Transverse colon (tissue), 4 donors: ENCODE results near the gene CRIP1. TPM values are rescaled to one million over a fixed set of nuclear protein-coding genes. Genes with fewer than 3 reads are reported as not detected.
A peak's percentile ranks its signal among the peaks of the same experiment; 100 is the strongest.

Source experiments
- DNase-seq: peaks from one replicate; pipeline ENCODE4 v3.0.0-alpha.2; 2019
- H3K27ac ChIP-seq, 4 donors: fragments of 200-600 bp; sonication (generic); 2 replicates each; pipeline ENCODE4 v1.5.1; 2016 to 2018; ENCODE audit warnings: inconsistent platforms in 4 of 4
- H3K27me3 ChIP-seq: fragments of 200-600 bp; sonication (generic); 2 replicates; pipeline ENCODE4 v1.5.1; 2017; ENCODE audit warnings: inconsistent platforms
- H3K36me3 ChIP-seq, 4 donors: fragments of 200-600 bp; sonication (generic); 2 replicates each; pipeline ENCODE4 v1.5.1; 2017 to 2019; ENCODE audit warnings: inconsistent platforms in 4 of 4
- H3K4me1 ChIP-seq, 4 donors: fragments of 200-600 bp; sonication (generic); 2 replicates each; pipeline ENCODE4 v1.5.1; 2017 to 2020; ENCODE audit warnings: inconsistent platforms in 4 of 4
- H3K4me3 ChIP-seq, 4 donors: fragments of 200-600 bp; sonication (generic); 1 replicate in 1 of 4; 2 replicates in 3 of 4; pipeline versions ENCODE4 v1.5.1 to v1.6.1; 2017 to 2019; ENCODE audit warnings: inconsistent platforms in 4 of 4
- H3K9me3 ChIP-seq, 2 donors: fragments of 200-600 bp; sonication (generic); 2 replicates each; pipeline ENCODE4 v1.5.1; 2017 to 2019; ENCODE audit warnings: inconsistent platforms in 2 of 2
- EP300 ChIP-seq: sonication (generic); formaldehyde crosslinking; IDR thresholded peaks from one replicate; pipeline ENCODE4 v1.6.1; 2017; ENCODE audit warnings: antibody characterized with exemption, low read depth
- POLR2A ChIP-seq: fragments of 450-650 bp; IDR thresholded peaks from one replicate; pipeline ENCODE4 v1.6.1; 2016; ENCODE audit warnings: antibody characterized with exemption, mild to moderate bottlenecking, moderate library complexity
- POLR2AphosphoS5 ChIP-seq, 3 donors: sonication (generic); formaldehyde crosslinking; IDR thresholded peaks; one replicate each; pipeline ENCODE4 v1.6.1; 2016; ENCODE audit warnings: antibody characterized with exemption in 3 of 3
- WGBS, 2 donors: methylation state at CpG; one replicate each; pipeline ENCODE4 v1.1.5; 2018; ENCODE audit warnings: low coverage in 1 of 2; 5-methylcytosine and 5-hydroxymethylcytosine counted together
- in situ Hi-C, 4 donors: fragments of 200-750 bp; cut with MboI; loops; one replicate each; pipeline versions ENCODE4 v1.15.0 to v1.15.1; 2017; ENCODE audit warnings: low sequenced_read_pairs in 3 of 4, low pct_ligation_motif_present in 1 of 4, low pct_unique_long_range_greater_than_20kb in 1 of 4
- intact Hi-C: fragments of 100-400 bp; cut with DNase I; formaldehyde crosslinking; loops from one replicate; pipeline ENCODE4 v1.15.1; 2023; ENCODE audit warnings: low total_unique reads
- total RNA-seq, 4 donors: library from RNA; depleted of rRNA; stranded (reverse); fragments of >200 nt; gene quantifications; one replicate each; pipeline ENCODE4 v1.1.0, GENCODE V29; 2016
- TF ChIP-seq, protein P1 (sequence below), 5 experiments: fragments of 200-600 bp in 3 of 5; fragments of 450-650 bp in 2 of 5; sonication (generic) in 3 of 5; IDR thresholded peaks; 1 replicate in 2 of 5; 2 replicates in 3 of 5; pipeline ENCODE4 v1.5.1; 2016 to 2017; ENCODE audit warnings: antibody characterized with exemption in 5 of 5, inconsistent platforms in 3 of 5, mild to moderate bottlenecking in 2 of 5, moderate library complexity in 1 of 5

The CRIP1 gene
- total RNA-seq, 4 donors from 2014 or later, result 16.9 to 246 (median 63.0) TPM; not detected in 1

DNA sequence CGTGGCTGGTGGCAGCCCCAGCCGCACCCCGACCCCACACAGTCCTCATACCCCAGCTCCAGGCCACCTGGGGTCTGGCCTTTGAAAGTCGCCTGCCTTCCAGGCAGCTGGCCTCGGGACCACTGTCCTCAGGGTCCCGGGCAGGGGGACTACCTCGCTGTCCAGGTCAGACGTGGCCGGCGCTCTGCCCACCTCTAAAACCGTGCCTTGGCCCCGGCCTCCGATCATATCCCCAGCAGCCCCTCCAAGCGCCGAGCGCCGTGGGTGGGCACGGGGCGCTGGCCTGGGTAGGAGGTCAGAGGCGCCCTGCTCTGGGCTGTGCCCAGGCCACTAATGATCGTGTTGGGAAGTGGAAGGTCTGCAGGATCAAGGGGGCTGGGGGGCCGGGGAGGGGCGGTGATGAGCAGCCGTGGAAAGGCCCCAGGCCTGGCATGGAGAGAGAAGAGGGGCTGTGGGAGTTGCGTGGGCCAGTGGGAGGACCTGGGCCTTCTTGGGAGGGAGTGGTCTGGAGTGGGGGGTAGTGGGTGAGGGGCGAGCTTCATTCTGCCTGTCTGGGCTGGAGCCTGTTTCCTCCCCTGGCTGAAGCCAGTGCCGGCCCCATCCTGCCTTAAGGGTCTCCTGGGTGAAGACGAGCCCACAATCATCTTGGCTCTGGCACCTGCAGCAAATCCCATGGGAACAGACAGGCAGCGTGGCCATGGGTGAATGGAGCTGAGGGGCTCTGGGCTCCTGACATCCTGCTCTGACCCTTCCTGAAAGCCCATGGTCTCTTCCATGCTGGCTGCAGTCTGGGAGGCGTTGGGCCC is 44.6 kb downstream of the CRIP1 start:
- H3K27me3 ChIP-seq, result peaks cover 53% of the 10 kb centered on the region
- intact Hi-C loops, result no loop called here
- TF ChIP-seq, protein P1, sequence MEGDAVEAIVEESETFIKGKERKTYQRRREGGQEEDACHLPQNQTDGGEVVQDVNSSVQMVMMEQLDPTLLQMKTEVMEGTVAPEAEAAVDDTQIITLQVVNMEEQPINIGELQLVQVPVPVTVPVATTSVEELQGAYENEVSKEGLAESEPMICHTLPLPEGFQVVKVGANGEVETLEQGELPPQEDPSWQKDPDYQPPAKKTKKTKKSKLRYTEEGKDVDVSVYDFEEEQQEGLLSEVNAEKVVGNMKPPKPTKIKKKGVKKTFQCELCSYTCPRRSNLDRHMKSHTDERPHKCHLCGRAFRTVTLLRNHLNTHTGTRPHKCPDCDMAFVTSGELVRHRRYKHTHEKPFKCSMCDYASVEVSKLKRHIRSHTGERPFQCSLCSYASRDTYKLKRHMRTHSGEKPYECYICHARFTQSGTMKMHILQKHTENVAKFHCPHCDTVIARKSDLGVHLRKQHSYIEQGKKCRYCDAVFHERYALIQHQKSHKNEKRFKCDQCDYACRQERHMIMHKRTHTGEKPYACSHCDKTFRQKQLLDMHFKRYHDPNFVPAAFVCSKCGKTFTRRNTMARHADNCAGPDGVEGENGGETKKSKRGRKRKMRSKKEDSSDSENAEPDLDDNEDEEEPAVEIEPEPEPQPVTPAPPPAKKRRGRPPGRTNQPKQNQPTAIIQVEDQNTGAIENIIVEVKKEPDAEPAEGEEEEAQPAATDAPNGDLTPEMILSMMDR (IDR thresholded peaks at IDR 0.05), result no peak
- TF ChIP-seq POLR2AphosphoS5 (IDR thresholded peaks at IDR 0.05) (no peak), EP300 (no peak), POLR2A (no peak)
- H3K36me3 ChIP-seq, result no peaks in the 10 kb centered on the region
- H3K4me3 ChIP-seq, result no peak overlapping the region
- H3K27ac ChIP-seq, result no peak overlapping the region
- 87 to 91% methylated on average over 3 to 30 of the region's 30 CpGs for WGBS, 2 donors
- no peak for DNase-seq
- in situ Hi-C loops, result no loop called here
- peaks cover 13 to 35% (median 29%) of the 10 kb centered on the region in 4 donors for H3K4me1 ChIP-seq
- H3K9me3 ChIP-seq, result no peaks in the 10 kb centered on the region

DNA sequence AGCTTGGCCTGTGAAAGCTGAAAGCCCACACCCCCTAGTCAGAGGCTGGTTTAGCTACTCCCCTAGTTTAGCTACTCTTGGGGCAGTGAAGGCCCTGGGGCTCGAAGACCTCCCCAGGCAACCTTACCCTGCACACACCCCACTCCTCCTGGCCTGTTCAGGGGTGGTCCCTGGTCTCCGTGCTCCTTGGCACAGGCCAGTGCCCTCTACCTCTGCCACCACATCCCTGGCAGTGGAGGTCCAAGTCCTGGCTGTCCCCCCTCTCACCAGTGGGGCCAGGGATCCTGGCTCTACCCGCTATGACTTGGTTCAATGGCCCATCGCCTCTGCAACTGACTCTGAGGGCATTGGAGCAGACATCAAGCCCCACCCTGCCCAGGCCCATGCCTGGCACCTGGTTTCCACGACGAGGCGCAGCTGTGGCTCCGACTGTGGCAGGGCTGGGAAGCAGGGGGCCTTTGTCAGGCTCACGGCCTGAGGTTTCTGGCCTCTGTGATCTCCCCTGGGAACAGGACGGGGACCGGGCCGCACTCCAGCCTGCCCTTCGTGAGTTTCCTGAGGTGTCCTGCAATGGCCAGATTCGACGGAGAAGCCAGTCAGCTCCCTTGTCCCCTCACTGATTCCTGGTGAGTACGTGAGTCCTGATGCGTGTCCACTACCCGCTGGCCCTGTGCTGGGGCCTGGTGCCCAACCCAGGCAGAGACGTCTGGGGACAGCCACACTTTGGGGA is 45.4 kb downstream of the CRIP1 start:
- H3K27me3 ChIP-seq, result peaks cover 54% of the 10 kb centered on the region
- no peak overlapping the region for H3K4me3 ChIP-seq
- H3K27ac ChIP-seq, result no peak overlapping the region
- H3K4me1 ChIP-seq, result peaks cover 9 to 30% (median 24%) of the 10 kb centered on the region in 4 donors
- in situ Hi-C loops (no loop called here), intact Hi-C loops (no loop called here)
- H3K36me3 ChIP-seq, result no peaks in the 10 kb centered on the region
- no peak for DNase-seq
- H3K9me3 ChIP-seq, result no peaks in the 10 kb centered on the region
- TF ChIP-seq POLR2A (no peak), POLR2AphosphoS5 (IDR thresholded peaks at IDR 0.05) (no peak), EP300 (no peak)
- TF ChIP-seq, protein P1 (IDR thresholded peaks at IDR 0.05), result no peak
- WGBS, 2 donors, result 85% methylated on average over 19 of the region's 19 CpGs; no CpG with 5 or more reads in 1 of the 2 donors

DNA sequence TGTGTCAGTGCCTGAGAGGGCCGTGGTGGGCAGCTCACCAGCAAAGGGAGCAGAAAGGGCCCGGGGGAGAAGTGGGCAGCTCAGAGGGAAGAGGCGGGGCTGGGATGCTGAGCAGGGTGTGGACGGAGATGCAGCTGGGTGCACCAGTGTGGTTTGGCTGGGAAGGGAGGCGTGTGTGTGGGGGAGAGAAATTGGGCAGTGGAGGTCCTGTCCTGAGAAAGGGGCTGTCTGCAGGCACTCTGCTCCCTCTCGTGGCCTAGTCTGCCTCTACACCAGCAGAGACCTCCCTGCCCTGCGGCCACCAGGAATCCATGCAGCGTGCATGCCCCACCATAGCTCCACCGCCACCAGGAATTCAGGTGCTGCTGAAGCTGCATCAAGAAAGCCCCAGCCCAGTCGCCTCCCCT is 46.1 kb downstream of the CRIP1 start:
- Histone ChIP-seq H3K36me3 (no peaks in the 10 kb centered on the region), H3K27ac (no peak overlapping the region), H3K9me3 (no peaks in the 10 kb centered on the region), H3K4me1 (peaks cover 3 to 23% (median 17%) of the 10 kb centered on the region in 4 donors), H3K27me3 (peaks cover 54% of the 10 kb centered on the region), H3K4me3 (no peak overlapping the region)
- intact Hi-C loops, result no loop called here
- WGBS, 2 donors, result 66 to 80% methylated on average over 2 to 10 of the region's 10 CpGs
- TF ChIP-seq, protein P1 (IDR thresholded peaks at IDR 0.05), result peak in 1 of 5 experiments; percentile 9
- TF ChIP-seq POLR2AphosphoS5 (IDR thresholded peaks at IDR 0.05) (no peak), POLR2A (no peak)
- DNase-seq, result no peak
- in situ Hi-C loops, result no loop called here

DNA sequence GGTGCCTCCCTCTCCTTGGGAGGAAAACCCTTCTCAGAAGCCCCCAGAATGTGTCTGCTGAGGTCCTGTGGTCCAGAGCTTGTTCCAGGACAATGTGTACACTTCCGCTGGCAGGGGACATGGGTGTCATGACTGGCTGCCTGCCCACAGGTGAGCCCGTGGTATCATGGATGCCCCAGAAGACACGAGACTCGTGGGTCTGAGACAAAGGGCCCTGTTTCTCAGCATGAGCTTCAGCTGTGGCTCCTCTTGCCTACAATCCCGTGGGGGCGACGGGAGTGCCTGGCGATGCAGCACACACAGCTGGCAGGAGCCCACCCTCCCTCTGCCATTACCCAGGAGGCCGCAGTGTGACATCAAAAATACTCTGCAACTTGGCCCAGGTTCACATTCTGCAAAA is 46.7 kb downstream of the CRIP1 start:
- peaks cover 49% of the 10 kb centered on the region for H3K27me3 ChIP-seq
- peaks cover 0 to 17% (median 13%) of the 10 kb centered on the region in 4 donors for H3K4me1 ChIP-seq
- intact Hi-C loops, result no loop called here
- no peaks in the 10 kb centered on the region for H3K9me3 ChIP-seq
- no peak overlapping the region for H3K4me3 ChIP-seq
- in situ Hi-C loops, result no loop called here
- TF ChIP-seq, protein P1 (IDR thresholded peaks at IDR 0.05), result no peak
- no peak for TF ChIP-seq POLR2AphosphoS5 (IDR thresholded peaks at IDR 0.05)
- TF ChIP-seq POLR2A, result no peak
- no peak for TF ChIP-seq EP300
- H3K36me3 ChIP-seq, result no peaks in the 10 kb centered on the region
- no peak overlapping the region for H3K27ac ChIP-seq
- 75% methylated on average over 9 of the region's 9 CpGs; no CpG with 5 or more reads in 1 of the 2 donors for WGBS, 2 donors
- DNase-seq, result no peak
